IPS-20b (cell line): ENCODE data around the gene CORT.
A peak's percentile ranks its signal among the peaks of the same experiment; 100 is the strongest.
"Not testable (repeated sequence)": the region's sequence is repeated elsewhere in the genome, so short reads cannot be mapped to it uniquely, and the experiment has no call there.

Experiments
- H3K27ac ChIP-seq: one replicate; pipeline ENCODE4 v1.5.1; 2013; ENCODE audit warnings: low read length
- H3K27me3 ChIP-seq: 2 replicates; pipeline ENCODE4 v1.6.1; 2013; ENCODE audit warnings: mild to moderate bottlenecking, low read length, inconsistent platforms; ENCODE audit not compliant: insufficient read depth
- H3K36me3 ChIP-seq: 2 replicates; pipeline ENCODE4 v1.6.1; 2013; ENCODE audit warnings: low read depth, mild to moderate bottlenecking, inconsistent platforms, low read length, moderate library complexity; ENCODE audit not compliant: insufficient read depth
- H3K4me1 ChIP-seq: 2 replicates; pipeline ENCODE4 v1.6.1; 2013; ENCODE audit warnings: mild to moderate bottlenecking, control low read depth, inconsistent platforms, low read length, moderate library complexity; ENCODE audit not compliant: insufficient read depth
- H3K4me3 ChIP-seq: 2 replicates; pipeline ENCODE4 v1.5.1; 2013; ENCODE audit warnings: mild to moderate bottlenecking, low read length, inconsistent platforms
- H3K9ac ChIP-seq: 2 replicates; pipeline ENCODE4 v1.6.1; 2013; ENCODE audit warnings: low read depth, mild to moderate bottlenecking, inconsistent platforms, low read length, moderate library complexity
- H3K9me3 ChIP-seq: 2 replicates; pipeline ENCODE4 v1.6.1; 2013; ENCODE audit warnings: mild to moderate bottlenecking, low read depth, low read length, inconsistent platforms; ENCODE audit not compliant: insufficient read depth

CORT gene, protein sequence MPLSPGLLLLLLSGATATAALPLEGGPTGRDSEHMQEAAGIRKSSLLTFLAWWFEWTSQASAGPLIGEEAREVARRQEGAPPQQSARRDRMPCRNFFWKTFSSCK

GRCh38 chr1:10449751-10450150 is at the start of gene CORT:
TSS of gene CORT (plus strand) at chr1:10450031. CDS start at chr1:10450224, 193 bp downstream.
- H3K4me1 ChIP-seq, result peaks cover 10% of the 10 kb centered on the region; the same call in 1 of the 2 replicates
- no peaks in the 10 kb centered on the region for H3K9me3 ChIP-seq
- H3K9ac ChIP-seq, result no peak within 1 kb of the TSS
- no peaks in the 10 kb centered on the region for H3K36me3 ChIP-seq
- H3K4me3 ChIP-seq, result no peak within 1 kb of the TSS
- no peaks in the 10 kb centered on the region for H3K27me3 ChIP-seq
- H3K27ac ChIP-seq, result no peak within 1 kb of the TSS

GRCh38 chr1:10401281-10401680 is 48.5 kb upstream of the CORT start:
- H3K27ac ChIP-seq, result peak overlapping the region; percentile 35
- H3K4me1 ChIP-seq, result peaks cover 8% of the 10 kb centered on the region; the same call in 1 of the 2 replicates
- H3K9me3 ChIP-seq, result no peaks in the 10 kb centered on the region
- peaks cover 60% of the 10 kb centered on the region for H3K36me3 ChIP-seq
- H3K27me3 ChIP-seq, result no peaks in the 10 kb centered on the region
- no peak overlapping the region; the same call in 1 of the 2 replicates for H3K9ac ChIP-seq
- peak overlapping the region; percentile 82; the same call in 1 of the 2 replicates for H3K4me3 ChIP-seq

GRCh38 chr1:10402729-10403274 is 47.0 kb upstream of the CORT start:
- H3K4me1 ChIP-seq, result peaks cover 8% of the 10 kb centered on the region; the same call in 1 of the 2 replicates
- H3K4me3 ChIP-seq, result no peak overlapping the region
- peaks cover 75% of the 10 kb centered on the region for H3K36me3 ChIP-seq
- no peak overlapping the region for H3K9ac ChIP-seq
- no peaks in the 10 kb centered on the region for H3K9me3 ChIP-seq
- no peaks in the 10 kb centered on the region for H3K27me3 ChIP-seq
- no peak overlapping the region for H3K27ac ChIP-seq

- Histone ChIP-seq H3K27ac (no peak overlapping the region), H3K4me1 (no peaks in the 10 kb centered on the region), H3K27me3 (no peaks in the 10 kb centered on the region), H3K9me3 (no peaks in the 10 kb centered on the region), H3K9ac (no peak overlapping the region), H3K4me3 (no peak overlapping the region), H3K36me3 (peaks cover 100% of the 10 kb centered on the region)
These were observed 42.6 kb upstream of the CORT start for GRCh38 chr1:10407201-10407600.

DNA sequence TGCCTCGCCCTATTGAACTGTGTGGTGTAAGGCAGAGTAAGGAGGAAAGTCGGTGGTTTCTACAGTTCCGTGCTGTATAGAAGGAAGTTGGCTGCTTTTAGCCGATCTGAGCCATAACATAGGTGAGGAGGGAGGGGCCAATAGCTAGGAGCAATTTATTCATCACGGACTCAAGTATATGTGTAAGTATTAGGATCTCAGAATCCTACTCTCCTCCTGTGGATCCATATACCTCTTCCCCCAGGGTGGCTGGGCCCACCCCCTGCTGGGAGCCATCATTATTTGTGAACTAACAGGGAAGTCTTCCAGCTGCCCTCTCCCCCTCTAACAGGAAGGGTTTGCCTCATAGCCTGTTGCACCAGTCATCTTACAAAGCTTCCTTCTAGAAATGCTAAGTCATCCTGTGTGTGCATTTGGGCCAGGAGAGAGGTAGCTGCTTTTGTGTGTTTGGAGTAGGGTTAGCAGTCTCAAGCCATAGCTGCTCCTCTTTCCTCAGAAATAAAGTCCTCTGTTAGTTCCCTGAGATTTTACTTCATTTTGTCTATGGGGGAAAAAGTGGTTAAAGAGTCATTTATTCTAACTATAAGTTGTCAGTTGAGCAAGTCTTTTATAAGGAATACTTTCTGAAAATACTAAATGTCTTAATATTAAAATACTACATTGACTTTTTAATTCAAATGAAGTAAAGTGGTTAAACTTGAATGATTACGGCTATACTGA is 34.5 kb upstream of the CORT start:
- Histone ChIP-seq H3K9ac (no peak overlapping the region), H3K9me3 (no peaks in the 10 kb centered on the region), H3K4me3 (no peak overlapping the region), H3K4me1 (no peaks in the 10 kb centered on the region), H3K27me3 (no peaks in the 10 kb centered on the region), H3K36me3 (peaks cover 99% of the 10 kb centered on the region), H3K27ac (no peak overlapping the region)

- not testable (repeated sequence) for H3K27ac ChIP-seq, H3K9me3 ChIP-seq, H3K27me3 ChIP-seq, H3K4me1 ChIP-seq, H3K4me3 ChIP-seq, H3K9ac ChIP-seq
- peaks cover 97% of the 10 kb centered on the region for H3K36me3 ChIP-seq
These were observed 33.9 kb upstream of the CORT start for GRCh38 chr1:10415967-10416366.

DNA sequence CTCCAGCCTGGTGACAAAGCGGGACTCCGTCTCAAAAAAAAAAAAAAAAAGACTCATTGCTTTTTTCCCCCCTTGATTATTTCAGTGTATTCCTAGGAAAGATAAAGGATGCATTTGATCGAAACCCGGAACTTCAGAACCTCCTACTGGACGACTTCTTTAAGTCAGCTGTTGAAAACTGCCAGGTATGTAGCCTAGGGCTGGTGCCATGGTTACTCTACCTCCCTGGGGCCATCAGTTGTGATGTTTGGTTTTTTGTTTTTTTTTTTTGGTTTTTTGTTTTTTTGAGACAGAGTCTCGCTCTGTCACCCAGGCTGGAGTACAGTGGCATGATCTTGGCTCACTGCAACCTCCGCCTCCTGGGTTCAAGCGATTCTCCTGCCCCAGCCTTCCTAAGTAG is 31.1 kb upstream of the CORT start:
- not testable (repeated sequence) for H3K9ac ChIP-seq, H3K9me3 ChIP-seq, H3K4me1 ChIP-seq, H3K27me3 ChIP-seq, H3K27ac ChIP-seq, H3K4me3 ChIP-seq
- peaks cover 77% of the 10 kb centered on the region for H3K36me3 ChIP-seq

GRCh38 chr1:10419351-10419750 is 30.5 kb upstream of the CORT start:
- Histone ChIP-seq H3K4me1 (no peaks in the 10 kb centered on the region), H3K27me3 (no peaks in the 10 kb centered on the region), H3K9ac (no peak overlapping the region), H3K27ac (no peak overlapping the region), H3K4me3 (no peak overlapping the region), H3K9me3 (no peaks in the 10 kb centered on the region), H3K36me3 (peaks cover 71% of the 10 kb centered on the region)

DNA sequence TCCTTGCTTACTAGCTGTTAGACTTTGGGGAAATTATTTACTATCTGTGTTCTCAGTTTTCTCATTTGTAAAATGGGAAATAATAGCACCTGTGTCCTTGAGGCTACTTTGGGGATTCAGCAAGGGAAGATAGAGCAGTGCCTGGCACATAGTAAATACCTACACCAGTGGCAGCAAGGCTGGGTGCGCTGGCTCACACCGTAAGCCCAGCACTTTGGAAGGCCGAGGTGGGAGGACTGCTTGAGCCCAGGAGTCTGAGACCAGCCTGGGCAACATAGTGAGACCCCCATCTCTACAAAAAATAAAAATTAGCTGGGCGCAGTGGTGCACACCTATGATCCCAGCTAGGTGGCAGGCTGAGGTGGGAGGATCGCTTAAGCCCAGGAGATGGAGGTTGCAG is 28.2 kb upstream of the CORT start:
- H3K27me3 ChIP-seq, result no peaks in the 10 kb centered on the region
- H3K9ac ChIP-seq, result no peak overlapping the region
- H3K9me3 ChIP-seq, result no peaks in the 10 kb centered on the region
- H3K27ac ChIP-seq, result no peak overlapping the region
- no peak overlapping the region for H3K4me3 ChIP-seq
- H3K36me3 ChIP-seq, result peaks cover 48% of the 10 kb centered on the region
- no peaks in the 10 kb centered on the region for H3K4me1 ChIP-seq

DNA sequence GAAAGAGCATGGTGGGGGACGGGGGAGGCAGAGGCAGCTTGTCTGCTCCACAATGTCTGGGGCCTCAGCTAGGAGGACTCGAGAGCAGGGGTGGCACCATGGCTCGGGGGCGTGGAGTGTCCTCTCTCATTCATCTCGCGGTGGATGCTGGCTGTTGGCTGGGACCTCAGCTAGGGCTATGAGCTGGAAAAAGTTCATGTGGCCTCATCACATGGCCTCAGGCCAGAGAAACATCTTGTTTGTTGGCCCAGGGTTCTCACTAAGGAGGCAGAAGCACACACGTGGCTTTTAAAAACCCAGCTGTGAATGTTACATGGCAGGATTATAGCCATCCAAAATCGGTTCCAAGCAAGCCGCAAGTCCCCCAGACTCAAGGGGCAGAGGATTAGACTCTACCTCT is 25.8 kb upstream of the CORT start:
- Histone ChIP-seq H3K27ac (no peak overlapping the region), H3K9me3 (no peaks in the 10 kb centered on the region), H3K27me3 (no peaks in the 10 kb centered on the region), H3K36me3 (peaks cover 24% of the 10 kb centered on the region), H3K4me3 (no peak overlapping the region), H3K4me1 (no peaks in the 10 kb centered on the region; the same call in 1 of the 2 replicates), H3K9ac (no peak overlapping the region)

DNA sequence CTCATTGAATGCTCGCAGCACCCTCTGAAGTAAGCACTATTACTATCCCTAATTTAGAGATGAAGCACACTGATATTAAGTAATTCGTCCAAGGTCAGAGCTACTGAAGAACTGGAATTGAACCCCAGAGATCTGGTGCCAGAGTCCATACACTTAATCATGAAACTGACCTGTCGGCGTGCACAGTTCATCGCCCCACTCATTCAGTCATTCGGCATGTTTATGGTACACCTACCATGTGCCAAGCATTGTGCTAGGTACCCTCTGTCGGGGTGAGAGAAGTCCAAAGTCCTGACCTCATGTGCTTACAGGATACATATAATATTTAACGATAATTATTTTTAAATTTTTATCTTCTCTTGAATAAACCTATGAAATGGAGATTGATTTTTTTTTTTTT is 25.2 kb upstream of the CORT start:
- H3K27me3 ChIP-seq, result no peaks in the 10 kb centered on the region
- no peak overlapping the region for H3K27ac ChIP-seq
- no peaks in the 10 kb centered on the region for H3K9me3 ChIP-seq
- no peaks in the 10 kb centered on the region; the same call in 1 of the 2 replicates for H3K4me1 ChIP-seq
- no peak overlapping the region for H3K4me3 ChIP-seq
- no peak overlapping the region for H3K9ac ChIP-seq
- H3K36me3 ChIP-seq, result peaks cover 18% of the 10 kb centered on the region
